Measurements from ENCODE around the gene NTSR1.

Gene NTSR1

DNA sequence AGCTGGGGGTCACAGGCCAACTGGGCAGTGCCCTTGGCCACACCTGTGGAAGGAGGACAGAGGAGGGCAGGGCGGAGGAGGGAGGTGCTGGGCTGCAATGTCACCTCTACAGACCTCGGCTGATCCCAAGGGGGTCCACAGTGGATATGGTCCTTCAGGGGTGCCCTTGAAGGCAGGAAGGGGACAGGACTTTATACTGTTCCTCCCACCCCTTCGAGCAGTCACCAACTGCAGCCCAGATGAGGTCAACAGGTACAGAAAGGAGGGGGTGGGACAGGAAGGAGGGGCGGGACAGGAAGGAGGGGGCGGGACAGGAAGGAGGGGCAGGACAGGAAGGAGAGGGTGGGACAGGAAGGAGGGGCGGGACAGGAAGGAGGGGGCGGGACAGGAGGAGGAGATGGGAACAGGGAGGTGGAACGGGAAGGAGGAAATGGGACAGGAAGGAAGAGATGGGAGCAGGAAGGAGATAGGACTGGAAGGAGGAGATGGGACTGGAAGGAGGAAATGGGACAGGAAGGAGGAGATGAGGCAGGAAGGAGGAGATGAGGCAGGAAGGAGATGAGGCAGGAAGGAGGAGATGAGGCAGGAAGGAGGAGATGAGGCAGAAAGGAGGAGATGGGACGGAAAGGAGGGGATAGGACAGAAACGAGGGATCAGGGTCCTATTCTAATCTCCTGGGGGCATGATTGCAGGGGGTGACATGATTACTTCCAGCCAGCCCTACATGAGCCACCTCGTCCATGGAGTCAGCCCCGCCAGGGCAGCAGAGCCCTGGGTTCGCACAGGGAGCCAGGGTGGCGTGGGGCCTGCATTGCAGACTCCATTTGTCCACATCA lies 68.3 kb downstream of the NTSR1 start:
- TF ChIP-seq POLR2AphosphoS5 (IDR thresholded peaks at IDR 0.05; ENCODE audit: low read depth, low read length), result no peak
- TF ChIP-seq, protein P1, sequence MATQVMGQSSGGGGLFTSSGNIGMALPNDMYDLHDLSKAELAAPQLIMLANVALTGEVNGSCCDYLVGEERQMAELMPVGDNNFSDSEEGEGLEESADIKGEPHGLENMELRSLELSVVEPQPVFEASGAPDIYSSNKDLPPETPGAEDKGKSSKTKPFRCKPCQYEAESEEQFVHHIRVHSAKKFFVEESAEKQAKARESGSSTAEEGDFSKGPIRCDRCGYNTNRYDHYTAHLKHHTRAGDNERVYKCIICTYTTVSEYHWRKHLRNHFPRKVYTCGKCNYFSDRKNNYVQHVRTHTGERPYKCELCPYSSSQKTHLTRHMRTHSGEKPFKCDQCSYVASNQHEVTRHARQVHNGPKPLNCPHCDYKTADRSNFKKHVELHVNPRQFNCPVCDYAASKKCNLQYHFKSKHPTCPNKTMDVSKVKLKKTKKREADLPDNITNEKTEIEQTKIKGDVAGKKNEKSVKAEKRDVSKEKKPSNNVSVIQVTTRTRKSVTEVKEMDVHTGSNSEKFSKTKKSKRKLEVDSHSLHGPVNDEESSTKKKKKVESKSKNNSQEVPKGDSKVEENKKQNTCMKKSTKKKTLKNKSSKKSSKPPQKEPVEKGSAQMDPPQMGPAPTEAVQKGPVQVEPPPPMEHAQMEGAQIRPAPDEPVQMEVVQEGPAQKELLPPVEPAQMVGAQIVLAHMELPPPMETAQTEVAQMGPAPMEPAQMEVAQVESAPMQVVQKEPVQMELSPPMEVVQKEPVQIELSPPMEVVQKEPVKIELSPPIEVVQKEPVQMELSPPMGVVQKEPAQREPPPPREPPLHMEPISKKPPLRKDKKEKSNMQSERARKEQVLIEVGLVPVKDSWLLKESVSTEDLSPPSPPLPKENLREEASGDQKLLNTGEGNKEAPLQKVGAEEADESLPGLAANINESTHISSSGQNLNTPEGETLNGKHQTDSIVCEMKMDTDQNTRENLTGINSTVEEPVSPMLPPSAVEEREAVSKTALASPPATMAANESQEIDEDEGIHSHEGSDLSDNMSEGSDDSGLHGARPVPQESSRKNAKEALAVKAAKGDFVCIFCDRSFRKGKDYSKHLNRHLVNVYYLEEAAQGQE (IDR thresholded peaks at IDR 0.05; ENCODE audit: insufficient read depth in 1 of 2, low read depth in 2 of 2, low read length in 2 of 2), result no peak
- no peak for TF ChIP-seq FOXP2 (optimal IDR thresholded peaks at IDR 0.05; ENCODE audit: borderline replicate concordance, extremely low read depth, extremely low read length, insufficient read depth)
- TF ChIP-seq SIN3A (IDR thresholded peaks at IDR 0.05; ENCODE audit: borderline replicate concordance, insufficient read depth, low read length), result no peak
- TF ChIP-seq TAF1 (IDR thresholded peaks at IDR 0.05; ENCODE audit: borderline replicate concordance, insufficient read depth, low read length), result no peak

- TF ChIP-seq TAF1 (IDR thresholded peaks at IDR 0.05; ENCODE audit: borderline replicate concordance, insufficient read depth, low read length) (no peak), POLR2AphosphoS5 (IDR thresholded peaks at IDR 0.05; ENCODE audit: low read depth, low read length) (no peak), SIN3A (IDR thresholded peaks at IDR 0.05; ENCODE audit: borderline replicate concordance, insufficient read depth, low read length) (no peak), FOXP2 (optimal IDR thresholded peaks at IDR 0.05; ENCODE audit: borderline replicate concordance, extremely low read depth, extremely low read length, insufficient read depth) (no peak)
- TF ChIP-seq, protein P1 (IDR thresholded peaks at IDR 0.05; ENCODE audit: insufficient read depth in 1 of 2, low read depth in 2 of 2, low read length in 2 of 2), result no peak
Observed at GRCh38 chr20:62777528-62777830, 68.8 kb downstream of the NTSR1 start.

- no peak for TF ChIP-seq TAF1 (IDR thresholded peaks at IDR 0.05; ENCODE audit: borderline replicate concordance, insufficient read depth, low read length)
- TF ChIP-seq FOXP2 (optimal IDR thresholded peaks at IDR 0.05; ENCODE audit: borderline replicate concordance, extremely low read depth, extremely low read length, insufficient read depth), result no peak
- TF ChIP-seq, protein P1 (IDR thresholded peaks at IDR 0.05; ENCODE audit: insufficient read depth in 1 of 2, low read depth in 2 of 2, low read length in 2 of 2), result no peak
- no peak for TF ChIP-seq SIN3A (IDR thresholded peaks at IDR 0.05; ENCODE audit: borderline replicate concordance, insufficient read depth, low read length)
- TF ChIP-seq POLR2AphosphoS5 (IDR thresholded peaks at IDR 0.05; ENCODE audit: low read depth, low read length), result no peak
Observed at GRCh38 chr20:62778058-62778457, 69.4 kb downstream of the NTSR1 start.

DNA sequence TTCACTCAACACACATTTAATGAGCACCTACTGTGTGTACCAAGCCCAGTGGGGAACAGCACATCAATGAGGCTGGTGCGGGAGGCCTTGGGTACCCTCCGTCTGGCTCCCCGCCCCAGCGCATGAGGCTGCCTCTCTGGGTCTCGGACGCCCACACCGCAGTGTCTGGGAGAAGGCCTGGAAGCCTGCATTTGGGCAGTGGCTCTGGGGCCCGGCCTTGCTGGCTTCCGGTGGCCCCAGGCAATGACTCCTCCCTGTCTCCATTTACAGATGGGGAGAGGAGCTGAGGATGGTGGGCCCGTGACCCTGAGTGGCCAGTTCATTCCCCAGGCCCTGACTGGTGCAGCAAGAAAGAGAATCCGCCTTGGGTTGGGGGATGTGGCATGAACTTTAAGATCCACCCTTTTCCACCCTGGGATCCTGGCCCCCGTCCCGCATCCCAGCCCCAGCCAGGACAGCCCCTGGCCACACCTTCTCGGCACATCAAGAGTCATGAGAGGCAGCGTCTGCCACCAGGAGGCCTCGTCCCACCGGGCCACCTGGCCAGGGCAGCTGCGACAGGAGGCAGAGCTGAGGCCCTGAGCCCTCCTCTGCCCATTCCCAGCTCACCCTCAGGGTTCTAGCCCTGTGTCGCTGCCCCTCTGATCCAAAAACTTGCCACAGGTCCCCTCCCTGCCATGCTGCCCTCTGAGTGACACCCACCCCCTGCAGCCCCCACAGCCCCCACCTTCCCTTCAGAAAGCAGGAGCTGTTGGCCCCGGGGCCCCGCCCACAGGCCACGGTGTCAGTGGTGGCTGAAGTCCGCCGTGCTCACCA lies 70.2 kb downstream of the NTSR1 start:
- TF ChIP-seq SIN3A (IDR thresholded peaks at IDR 0.05; ENCODE audit: borderline replicate concordance, insufficient read depth, low read length) (no peak), FOXP2 (optimal IDR thresholded peaks at IDR 0.05; ENCODE audit: borderline replicate concordance, extremely low read depth, extremely low read length, insufficient read depth) (no peak), TAF1 (IDR thresholded peaks at IDR 0.05; ENCODE audit: borderline replicate concordance, insufficient read depth, low read length) (no peak), POLR2AphosphoS5 (IDR thresholded peaks at IDR 0.05; ENCODE audit: low read depth, low read length) (no peak)
- TF ChIP-seq, protein P1 (IDR thresholded peaks at IDR 0.05; ENCODE audit: insufficient read depth in 1 of 2, low read depth in 2 of 2, low read length in 2 of 2), result no peak
